Gastrocnemius medialis (tissue), 4 donors: ENCODE results near the gene PAGE1.

Experiments
- CTCF ChIP-seq, 5 experiments: fragments of 450-650 bp in 3 of 5; fragments of 200-600 bp in 2 of 5; sonication (generic) in 2 of 5; IDR thresholded peaks in 4 of 5; conservative IDR thresholded peaks in 1 of 5; 1 replicate in 4 of 5; 2 replicates in 1 of 5; pipeline ENCODE4 v1.5.1; 2016 to 2019; ENCODE audit warnings: antibody characterized with exemption in 5 of 5, mild to moderate bottlenecking in 3 of 5, moderate library complexity in 3 of 5
- POLR2A ChIP-seq, 2 donors: fragments of 450-650 bp; IDR thresholded peaks; one replicate each; pipeline ENCODE4 v1.6.1; 2017; ENCODE audit warnings: antibody characterized with exemption in 2 of 2, mild to moderate bottlenecking in 2 of 2, moderate library complexity in 2 of 2

DNA sequence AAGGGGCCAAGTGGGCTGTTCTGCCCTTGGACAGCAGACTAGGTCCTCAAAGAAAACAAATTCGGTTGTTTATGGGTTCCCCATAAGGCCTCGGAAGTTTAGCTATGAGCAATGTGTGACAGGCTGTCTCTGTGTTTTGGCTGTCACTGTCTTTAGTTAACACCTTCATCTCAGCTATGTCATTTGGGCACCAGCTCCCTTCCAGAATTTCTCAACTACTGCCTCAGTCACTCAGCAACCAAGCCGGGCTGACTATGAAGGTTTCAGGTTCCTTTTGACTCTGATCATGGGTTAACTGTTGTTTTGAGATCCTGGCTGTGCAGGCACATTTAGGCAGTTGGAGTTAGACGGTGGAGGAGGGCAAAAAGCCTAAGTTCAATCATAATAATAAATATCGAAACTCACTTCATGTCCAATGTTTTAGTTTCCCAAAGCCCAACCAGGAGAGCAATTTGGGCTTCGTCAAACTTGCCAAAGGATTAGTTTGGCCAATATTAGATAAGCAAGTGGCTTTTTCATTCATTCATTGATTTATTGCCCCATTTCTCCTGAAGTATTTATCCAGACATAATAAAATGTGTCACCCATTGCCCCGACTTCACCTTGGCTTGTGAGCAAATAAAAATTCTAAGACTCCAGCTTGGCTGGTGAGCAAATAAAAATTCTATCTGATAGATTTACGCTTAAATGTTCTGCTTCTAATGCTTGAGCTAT lies 9.1 kb upstream of the PAGE1 start:
- TF ChIP-seq CTCF (IDR thresholded peaks at IDR 0.05 in 4 of 5, conservative IDR thresholded peaks at IDR 0.05 in 1 of 5) (no peak), POLR2A (IDR thresholded peaks at IDR 0.05) (no peak)
